Endodermal cell (in vitro differentiated cells): ENCODE data around the gene SLC28A1. TPM values are rescaled to one million over a fixed set of nuclear protein-coding genes. Genes with fewer than 3 reads are reported as not detected.
"Not testable (repeated sequence)": the region's sequence is repeated elsewhere in the genome, so short reads cannot be mapped to it uniquely, and the experiment has no call there.

ENCODE experiments used
- DNase-seq: peaks from one replicate; pipeline ENCODE4 v3.0.0-alpha.2; 2017
- H3K27ac ChIP-seq: 2 replicates; pipeline ENCODE4 v1.5.1; 2013; ENCODE audit warnings: mild to moderate bottlenecking, low read depth, low read length, moderate library complexity
- H3K27me3 ChIP-seq: 2 replicates; pipeline ENCODE4 v1.6.1; 2013; ENCODE audit warnings: mild to moderate bottlenecking, low read length, moderate library complexity; ENCODE audit not compliant: insufficient read depth, control insufficient read depth, poor library complexity, severe bottlenecking
- H3K36me3 ChIP-seq: 2 replicates; pipeline ENCODE4 v1.7.0; 2013; ENCODE audit warnings: mild to moderate bottlenecking, low read length, moderate library complexity; ENCODE audit not compliant: control insufficient read depth, insufficient read depth
- H3K4me1 ChIP-seq: one replicate; pipeline ENCODE4 v1.7.0; 2013; ENCODE audit warnings: low read length; ENCODE audit not compliant: control insufficient read depth, insufficient read depth
- H3K4me3 ChIP-seq: 2 replicates; pipeline ENCODE4 v1.5.1; 2013; ENCODE audit warnings: mild to moderate bottlenecking, low read length, moderate library complexity
- H3K9ac ChIP-seq: 2 replicates; pipeline ENCODE4 v1.6.1; 2013; ENCODE audit warnings: mild to moderate bottlenecking, low read length, moderate library complexity; ENCODE audit not compliant: poor library complexity, severe bottlenecking; ENCODE audit errors: extremely low read depth
- H3K9me3 ChIP-seq: 2 replicates; pipeline ENCODE4 v1.6.1; 2013; ENCODE audit warnings: mild to moderate bottlenecking, low read length, moderate library complexity; ENCODE audit not compliant: control insufficient read depth
- H3K27ac Mint-ChIP-seq: 2 replicates; pipeline ENCODE4 v1.8.0; 2020; ENCODE audit warnings: mixed read lengths
- H3K27me3 Mint-ChIP-seq: 2 replicates; pipeline ENCODE4 v1.8.0; 2021; ENCODE audit warnings: mild to moderate bottlenecking, mixed read lengths; ENCODE audit not compliant: insufficient read depth
- H3K36me3 Mint-ChIP-seq: 2 replicates; pipeline ENCODE4 v1.8.0; 2020; ENCODE audit warnings: low read depth, mixed read lengths
- H3K4me1 Mint-ChIP-seq: 2 replicates; pipeline ENCODE4 v1.8.0; 2020; ENCODE audit warnings: mixed read lengths
- H3K4me3 Mint-ChIP-seq: 2 replicates; pipeline ENCODE4 v1.8.0; 2020; ENCODE audit warnings: mild to moderate bottlenecking, moderate library complexity, mixed read lengths
- H3K9me3 Mint-ChIP-seq: 2 replicates; pipeline ENCODE4 v1.8.0; 2020; ENCODE audit warnings: mild to moderate bottlenecking, mixed read lengths
- CTCF ChIP-seq: fragments of 200-600 bp; sonication (generic); conservative IDR thresholded peaks from 2 replicates; pipeline ENCODE4 v1.5.0; 2021; ENCODE audit warnings: antibody characterized with exemption, mild to moderate bottlenecking
- WGBS, 2 experiments: methylation state at CpG; one replicate each; pipeline versions ENCODE4 v1.1.5 to v1.1.7; 2013; ENCODE audit warnings: missing lambda C conversion rate in 2 of 2, mixed read lengths in 1 of 2; ENCODE audit not compliant: insufficient coverage in 1 of 2, insufficient read length in 1 of 2; 5-methylcytosine and 5-hydroxymethylcytosine counted together
- total RNA-seq, 2 donors: library from RNA; stranded (reverse); fragmentation: NEBNext Ultra II Directional in 1 of 2; extraction: Animal tissue kit (Norgen Biotek cat#: 25700) in 1 of 2; gene quantifications; 2 replicates in 1 of 2; 3 replicates in 1 of 2; pipeline ENCODE4 v1.2.1, GENCODE V29; 2021

Gene SLC28A1
- total RNA-seq, 2 donors from 2014 or later: not detected

GRCh38 chr15:84845631-84846030 lies 38.8 kb upstream of the SLC28A1 start:
- H3K36me3 Mint-ChIP-seq: peaks cover 69% of the 10 kb centered on the region
- peaks cover 75% of the 10 kb centered on the region for H3K36me3 ChIP-seq
- H3K27ac Mint-ChIP-seq: peak overlapping the region; percentile 18
- WGBS, 2 experiments: 88 to 94% methylated on average over 6 to 7 of the region's 7 CpGs
- not testable (repeated sequence) for H3K4me1 ChIP-seq, H3K9me3 ChIP-seq, H3K9ac ChIP-seq, H3K27me3 Mint-ChIP-seq, H3K27ac ChIP-seq, H3K4me3 ChIP-seq, H3K4me1 Mint-ChIP-seq, H3K27me3 ChIP-seq, H3K4me3 Mint-ChIP-seq
- H3K9me3 Mint-ChIP-seq: peaks cover 13% of the 10 kb centered on the region
- DNase-seq: peak; percentile 88
- peak; percentile 86 for TF ChIP-seq CTCF

GRCh38 chr15:84846269-84846668 lies 38.2 kb upstream of the SLC28A1 start:
- Histone ChIP-seq H3K9ac (no peak overlapping the region), H3K9me3 (no peaks in the 10 kb centered on the region), H3K4me1 (no peaks in the 10 kb centered on the region), H3K27ac (no peak overlapping the region), H3K4me3 (no peak overlapping the region), H3K36me3 (peaks cover 77% of the 10 kb centered on the region), H3K27me3 (no peaks in the 10 kb centered on the region)
- 83% methylated on average over 1 of the region's 1 CpG; no CpG with 5 or more reads in 1 of the 2 experiments for WGBS, 2 experiments
- no peak overlapping the region for H3K4me3 Mint-ChIP-seq
- H3K9me3 Mint-ChIP-seq: peaks cover 13% of the 10 kb centered on the region
- H3K36me3 Mint-ChIP-seq: peaks cover 66% of the 10 kb centered on the region
- H3K27ac Mint-ChIP-seq: no peak overlapping the region
- DNase-seq: no peak
- TF ChIP-seq CTCF: no peak
- H3K27me3 Mint-ChIP-seq: no peaks in the 10 kb centered on the region
- H3K4me1 Mint-ChIP-seq: no peaks in the 10 kb centered on the region

GRCh38 chr15:84847382-84847781 lies 37.1 kb upstream of the SLC28A1 start:
- Histone ChIP-seq H3K27me3 (no peaks in the 10 kb centered on the region), H3K9me3 (no peaks in the 10 kb centered on the region), H3K36me3 (peaks cover 76% of the 10 kb centered on the region), H3K4me3 (no peak overlapping the region), H3K4me1 (no peaks in the 10 kb centered on the region), H3K9ac (no peak overlapping the region), H3K27ac (no peak overlapping the region)
- Mint-ChIP-seq H3K27me3 (no peaks in the 10 kb centered on the region), H3K36me3 (peaks cover 61% of the 10 kb centered on the region), H3K4me3 (no peak overlapping the region), H3K9me3 (peaks cover 13% of the 10 kb centered on the region), H3K27ac (no peak overlapping the region), H3K4me1 (no peaks in the 10 kb centered on the region)
- DNase-seq: no peak
- TF ChIP-seq CTCF: no peak
